ENCODE data around the gene RNF26.
"Not testable (repeated sequence)": the region's sequence is repeated elsewhere in the genome, so short reads cannot be mapped to it uniquely, and the experiment has no call there.

RNF26 gene

DNA sequence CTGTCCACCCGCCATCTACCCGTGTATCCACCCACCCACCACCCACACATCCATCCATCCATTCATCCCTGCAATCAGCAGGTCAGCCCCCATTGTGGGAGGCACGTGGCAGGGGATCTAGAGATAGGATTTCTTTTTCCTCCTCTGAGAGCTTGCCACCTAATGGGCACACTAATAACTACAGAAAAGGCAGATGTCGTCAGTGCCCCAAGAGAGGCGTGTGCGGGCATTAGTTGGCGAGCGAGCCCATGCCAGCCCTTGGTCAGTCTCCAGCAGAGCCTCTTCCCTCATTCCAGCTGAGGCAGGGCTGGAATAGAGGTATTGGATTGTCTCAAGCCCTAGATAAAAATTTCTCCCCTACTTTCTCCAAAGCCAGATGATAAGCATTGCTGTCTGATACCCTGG lies 37.5 kb downstream of the RNF26 start:
- no peak for DNase-seq (ENCODE audit: low spot score)

DNA sequence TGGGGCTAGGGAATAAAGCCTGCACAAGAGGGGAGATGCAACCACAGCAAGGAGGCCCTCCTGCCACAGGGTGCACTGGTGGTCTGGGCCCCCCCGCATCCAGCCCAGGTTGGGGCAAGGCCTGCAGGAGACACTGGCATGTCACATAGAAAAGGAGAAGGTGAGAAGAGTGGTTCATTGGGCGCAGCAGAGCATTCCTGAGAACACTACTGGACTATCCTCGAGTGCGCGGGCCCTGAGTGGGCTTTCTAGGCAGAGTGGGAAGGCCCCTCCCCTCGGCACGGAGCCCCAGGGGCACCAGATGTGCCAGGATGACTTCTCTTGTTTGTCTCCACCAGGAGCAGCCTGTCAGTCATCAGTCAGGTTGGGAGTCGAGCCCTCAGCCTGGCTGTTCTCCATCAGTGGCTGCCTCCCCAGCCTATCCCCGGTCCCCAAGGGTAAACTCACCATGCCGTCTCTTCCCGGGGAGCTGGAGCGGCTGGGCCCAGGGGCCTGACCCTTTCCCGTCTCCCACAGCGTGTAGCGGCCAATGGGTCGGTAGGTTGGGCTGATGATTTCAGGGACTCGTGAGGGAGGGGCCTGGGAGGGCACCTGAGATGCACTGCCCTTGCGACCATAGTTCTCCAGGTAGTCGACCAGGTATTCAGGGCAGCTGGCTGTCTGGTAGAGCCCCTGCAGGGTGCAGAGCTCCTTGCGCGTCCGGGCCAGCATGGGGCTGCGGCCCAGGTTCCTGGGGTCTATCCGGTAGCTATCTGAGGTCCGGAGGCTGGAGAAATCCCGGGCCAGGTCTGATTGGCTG lies 38.1 kb downstream of the RNF26 start:
- no peak for DNase-seq (ENCODE audit: low spot score)

DNA sequence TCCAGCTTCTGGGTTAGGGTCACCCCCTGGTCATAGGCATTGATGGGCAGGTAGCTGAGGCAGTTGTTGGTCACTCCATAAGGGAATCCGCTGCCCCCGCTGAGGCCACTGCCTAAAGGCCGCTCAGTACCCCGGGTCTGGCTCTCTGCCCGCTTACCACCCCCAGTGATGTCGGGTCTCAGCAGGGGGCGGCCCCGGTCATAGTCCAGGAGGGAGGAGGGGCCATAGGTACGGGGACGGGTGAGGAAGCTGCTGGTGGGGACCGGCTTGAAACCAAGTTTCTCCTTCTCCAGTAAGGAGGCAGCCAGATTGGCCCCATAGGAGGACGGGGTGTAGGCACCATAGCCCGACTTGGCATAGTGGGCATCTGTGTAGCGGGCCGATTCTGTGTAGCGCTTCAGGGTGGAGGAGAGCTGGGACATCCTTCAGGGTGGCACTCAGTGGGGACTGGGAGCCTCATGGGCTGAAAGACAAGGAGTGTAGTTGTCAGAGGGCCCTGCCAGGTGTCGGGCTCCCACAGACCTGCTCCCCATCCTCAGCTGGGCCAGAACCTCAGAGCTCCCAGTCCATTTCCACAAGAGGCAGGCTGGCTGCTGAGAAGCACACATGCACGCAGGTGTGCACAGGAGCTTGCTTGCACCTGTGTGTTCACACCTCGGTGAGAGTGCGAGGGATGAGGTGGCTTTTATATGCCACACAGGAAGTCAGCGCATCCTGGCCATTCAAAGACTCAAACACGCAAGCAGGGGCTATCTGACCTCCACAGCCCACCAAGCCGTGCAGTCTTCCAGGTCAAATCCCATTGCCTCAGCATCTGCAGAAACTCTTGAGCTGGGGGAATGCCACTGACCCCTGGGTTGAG lies 39.0 kb downstream of the RNF26 start:
- DNase-seq (ENCODE audit: low spot score) = no peak

DNA sequence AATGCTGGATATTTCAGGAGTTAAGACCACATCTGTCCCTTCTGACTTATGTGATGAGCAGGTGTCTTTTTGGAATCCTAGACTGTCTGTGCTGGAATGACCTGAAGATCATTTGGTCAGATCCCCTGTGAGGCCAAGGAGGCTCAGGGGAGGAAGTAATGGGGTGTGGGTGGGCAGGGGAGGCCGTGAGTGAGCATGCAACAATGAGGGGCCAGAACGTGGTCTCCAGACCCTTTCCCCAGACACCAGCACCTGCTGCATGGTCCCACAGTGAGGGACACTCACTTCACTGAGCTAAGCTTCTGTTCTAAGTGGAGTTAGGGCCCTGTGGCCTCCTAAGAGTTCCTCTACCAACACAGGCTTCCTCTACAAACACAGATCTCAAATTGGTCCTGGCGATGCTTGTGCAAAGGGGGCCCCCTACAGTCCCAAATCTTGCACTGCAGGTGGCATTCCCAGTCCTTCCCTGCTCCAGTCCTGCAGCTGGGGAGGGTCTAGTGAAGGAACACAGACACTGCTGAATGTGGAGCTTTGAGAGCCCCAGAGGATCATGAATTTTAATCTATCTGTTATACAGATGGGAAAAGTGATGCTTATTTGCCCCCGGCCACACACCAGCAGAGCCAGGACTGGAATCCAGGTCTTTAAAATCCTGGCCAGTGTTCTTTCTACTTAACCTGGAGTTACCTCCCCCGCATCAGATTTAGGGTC lies 39.7 kb downstream of the RNF26 start:
- peak; percentile 82 for DNase-seq (ENCODE audit: low spot score)

DNA sequence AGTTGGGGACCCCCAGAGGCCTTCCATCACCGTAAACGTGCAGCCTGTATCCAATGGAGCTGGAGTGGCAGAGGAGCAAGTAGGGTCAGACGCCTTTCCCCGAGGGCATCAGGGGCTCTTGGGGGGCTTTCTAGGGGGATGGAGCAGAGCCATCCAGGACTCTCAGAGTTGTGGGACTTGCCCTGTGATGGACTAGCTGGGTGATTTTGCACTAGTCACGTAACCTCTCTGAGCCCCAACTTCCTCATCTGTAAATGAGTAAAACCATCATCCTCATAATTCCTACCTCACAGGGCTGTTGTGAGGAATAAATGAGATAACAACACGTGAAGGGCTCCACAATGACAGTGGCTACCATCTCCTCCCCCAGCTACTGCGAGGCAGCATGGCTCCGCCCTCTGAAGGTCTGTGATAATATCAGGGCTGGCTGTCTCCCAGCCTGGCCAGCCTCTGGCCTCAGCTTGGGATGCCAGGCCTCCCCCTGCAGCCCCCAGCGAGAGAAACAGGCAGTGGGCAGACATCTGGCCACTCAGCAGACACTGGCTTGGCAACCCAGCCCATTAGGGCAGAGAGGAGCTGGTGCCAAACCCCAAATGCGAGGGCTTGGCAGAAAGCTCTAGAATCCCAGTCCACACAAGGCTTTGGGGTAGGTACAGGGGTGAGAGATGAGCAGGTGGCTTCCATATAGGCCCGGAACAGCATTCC lies 40.5 kb downstream of the RNF26 start:
- no peak for DNase-seq (ENCODE audit: low spot score)

DNA sequence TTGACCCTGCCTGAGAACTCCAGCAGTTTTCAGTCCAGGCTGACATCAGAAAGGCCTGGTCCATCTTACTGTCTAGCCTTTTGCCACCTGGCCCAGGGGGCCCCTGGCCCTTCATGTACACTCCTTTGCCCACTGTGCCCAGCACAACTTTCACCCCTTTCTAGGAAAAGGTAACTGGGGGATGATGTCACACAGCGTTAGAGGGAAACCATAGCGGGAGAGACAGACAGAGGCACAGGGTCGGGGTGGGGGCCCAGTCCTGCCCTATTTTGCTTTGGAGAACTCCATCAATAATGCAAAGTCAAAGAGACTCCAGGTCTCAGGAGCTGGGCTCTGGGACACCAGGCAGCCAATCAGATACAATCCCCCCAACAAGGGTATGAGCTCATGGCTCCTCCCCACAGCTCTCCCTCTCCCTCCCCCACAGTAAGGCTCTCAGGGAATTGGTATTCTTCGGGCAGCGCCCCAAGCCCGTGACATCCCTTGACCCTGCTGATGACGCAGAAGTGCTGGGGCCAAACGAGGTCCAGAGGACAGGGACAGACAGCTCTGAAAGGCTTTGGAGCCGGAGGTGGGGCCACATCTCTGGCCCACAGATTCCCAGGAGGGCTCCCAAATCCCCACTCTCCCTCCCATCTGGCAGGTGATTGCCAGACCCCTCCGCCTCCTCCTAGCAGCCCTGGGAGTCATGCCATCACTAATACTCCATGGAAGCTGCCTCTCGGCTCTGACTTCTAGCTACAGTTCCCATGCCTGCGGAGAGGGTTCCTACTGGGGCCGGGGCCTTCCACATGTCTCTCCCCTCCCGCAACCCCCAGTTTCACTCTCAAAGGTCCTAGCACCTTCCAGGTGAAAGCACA lies 41.2 kb downstream of the RNF26 start:
- DNase-seq (ENCODE audit: low spot score) = peak; percentile 83

DNA sequence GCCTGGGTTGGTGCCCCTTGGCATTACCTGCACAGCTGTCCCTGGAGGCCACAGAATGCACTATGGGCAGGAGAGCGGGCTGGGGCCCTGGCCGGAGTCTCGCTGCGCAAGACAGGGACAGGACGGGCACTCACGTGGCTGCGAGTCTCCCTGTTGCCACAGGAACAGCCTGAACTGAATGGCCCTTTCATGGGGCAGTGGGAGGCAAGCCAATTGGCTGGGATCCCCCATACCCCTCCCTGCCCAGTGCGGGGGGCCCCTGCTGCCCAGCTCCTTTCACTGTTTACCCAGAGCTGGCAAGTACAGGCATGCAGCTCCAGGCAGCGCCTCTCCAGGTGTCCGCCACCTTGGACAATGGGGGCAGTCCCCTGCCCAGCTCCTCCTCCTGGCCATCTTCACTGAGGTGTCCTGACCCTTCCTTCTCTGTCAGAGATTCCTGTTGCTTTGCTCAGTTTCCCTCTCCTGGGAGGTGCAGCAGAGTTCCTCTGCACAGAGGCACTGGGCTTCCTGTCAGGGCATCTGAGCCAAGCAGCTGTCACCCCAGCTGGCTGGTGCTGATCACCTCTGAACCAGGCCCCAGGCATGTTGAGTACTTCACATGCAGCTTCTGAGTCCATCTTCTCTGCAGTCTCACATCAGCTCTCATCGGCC lies 42.0 kb downstream of the RNF26 start:
- DNase-seq (ENCODE audit: low spot score) = no peak

DNA sequence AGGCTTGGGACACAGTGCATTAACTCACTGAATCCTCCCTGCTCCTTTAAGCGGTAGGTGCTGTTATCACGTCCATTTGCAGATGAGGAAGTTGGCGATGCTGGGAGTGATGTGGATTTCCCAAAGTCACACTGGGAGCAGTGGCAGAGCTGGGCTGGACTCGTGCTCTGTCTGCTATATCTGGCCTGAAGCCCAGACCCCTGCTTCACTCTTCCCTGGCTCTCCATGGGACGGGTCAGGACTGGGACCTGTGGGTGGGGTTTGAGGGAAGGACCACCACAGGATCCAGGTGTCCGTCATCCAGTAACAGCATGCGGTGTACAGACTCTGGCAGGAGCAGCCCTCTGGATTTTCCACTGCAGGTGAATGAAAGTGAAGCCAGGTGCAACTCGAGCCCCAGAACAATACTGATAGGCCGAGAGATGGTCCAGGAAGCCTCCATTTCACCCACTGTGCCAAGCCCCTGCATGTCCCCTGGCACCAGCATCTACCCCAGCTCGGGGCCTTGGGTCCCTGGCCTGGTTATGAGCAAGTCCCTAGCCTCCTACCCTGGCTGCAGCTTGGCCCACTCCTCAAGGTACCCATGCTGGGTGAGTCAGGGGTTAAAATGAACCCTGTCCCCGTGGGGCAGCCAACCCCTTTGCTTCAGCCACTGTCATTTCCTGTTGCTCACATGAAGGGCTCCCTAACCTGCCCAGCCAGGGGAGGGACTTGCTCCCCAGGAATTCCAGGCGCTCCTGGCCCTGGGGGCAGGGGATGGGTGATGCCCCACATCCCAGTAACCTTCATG lies 43.0 kb downstream of the RNF26 start:
- DNase-seq (ENCODE audit: low spot score) = peak; percentile 2

DNA sequence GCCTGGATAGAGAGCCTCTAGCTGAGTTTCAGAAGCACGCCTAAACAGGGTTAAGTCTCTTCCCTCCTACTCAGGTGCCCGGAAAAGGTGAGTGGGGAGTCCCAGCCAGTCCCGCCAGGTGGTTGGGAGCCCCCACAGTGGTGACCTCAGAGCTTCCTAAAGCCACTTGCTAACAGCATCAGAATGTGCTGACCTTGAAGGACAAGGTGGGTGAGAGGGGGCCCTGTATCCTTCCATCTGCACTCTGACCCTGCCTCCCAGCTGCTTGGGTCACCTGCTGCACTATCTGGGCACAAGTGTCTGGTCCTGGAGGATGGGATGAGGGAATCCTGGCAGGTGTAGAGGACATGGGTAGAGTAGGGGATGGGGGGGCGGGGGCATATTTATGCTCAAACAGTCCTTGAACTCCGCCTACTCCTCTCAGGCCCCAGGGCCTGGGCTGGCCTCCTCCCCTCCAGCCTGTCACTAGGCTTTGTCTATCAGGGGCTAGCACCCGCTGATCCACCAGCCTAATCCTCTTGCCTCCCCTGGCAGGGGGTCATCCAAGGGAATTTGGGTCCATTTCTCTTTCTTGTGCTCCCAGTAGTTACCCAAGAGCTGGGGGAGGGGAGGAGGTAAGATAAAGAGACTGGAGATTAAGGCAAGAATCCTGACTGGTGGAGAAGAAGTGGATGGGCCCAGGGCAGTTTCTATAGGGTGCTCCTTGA lies 43.8 kb downstream of the RNF26 start:
- no peak for DNase-seq (ENCODE audit: low spot score)

DNA sequence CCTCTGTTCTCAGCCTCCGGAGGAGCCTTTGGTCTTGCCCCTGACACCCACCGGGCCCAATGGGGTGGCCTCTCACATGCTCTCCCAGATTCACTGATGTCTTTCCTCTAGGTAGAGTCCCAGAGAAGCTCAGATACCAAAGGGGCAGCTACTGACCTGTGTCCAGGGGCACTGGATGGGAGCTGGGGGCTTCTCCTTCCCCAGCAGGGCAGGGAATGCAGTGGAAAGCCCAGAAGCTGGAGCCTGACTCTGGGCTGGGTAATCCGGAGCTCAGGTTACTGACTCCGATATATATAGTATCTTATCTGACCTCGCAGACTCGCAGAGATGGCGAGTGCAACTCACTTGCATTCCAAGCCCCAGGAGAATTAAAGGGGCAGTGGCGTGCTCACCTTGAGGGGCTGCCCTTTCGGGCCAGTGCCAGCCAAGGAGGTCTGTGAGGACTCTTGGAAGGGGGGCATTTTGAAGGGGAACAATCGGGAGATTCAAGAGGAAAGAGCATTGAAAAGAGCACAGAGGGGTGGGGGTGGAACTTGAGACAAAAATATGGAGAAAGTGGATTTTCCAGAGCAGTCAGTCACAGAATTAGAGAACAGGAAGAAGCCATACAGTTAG lies 44.6 kb downstream of the RNF26 start:
- DNase-seq (ENCODE audit: low spot score) = peak; percentile 14

DNA sequence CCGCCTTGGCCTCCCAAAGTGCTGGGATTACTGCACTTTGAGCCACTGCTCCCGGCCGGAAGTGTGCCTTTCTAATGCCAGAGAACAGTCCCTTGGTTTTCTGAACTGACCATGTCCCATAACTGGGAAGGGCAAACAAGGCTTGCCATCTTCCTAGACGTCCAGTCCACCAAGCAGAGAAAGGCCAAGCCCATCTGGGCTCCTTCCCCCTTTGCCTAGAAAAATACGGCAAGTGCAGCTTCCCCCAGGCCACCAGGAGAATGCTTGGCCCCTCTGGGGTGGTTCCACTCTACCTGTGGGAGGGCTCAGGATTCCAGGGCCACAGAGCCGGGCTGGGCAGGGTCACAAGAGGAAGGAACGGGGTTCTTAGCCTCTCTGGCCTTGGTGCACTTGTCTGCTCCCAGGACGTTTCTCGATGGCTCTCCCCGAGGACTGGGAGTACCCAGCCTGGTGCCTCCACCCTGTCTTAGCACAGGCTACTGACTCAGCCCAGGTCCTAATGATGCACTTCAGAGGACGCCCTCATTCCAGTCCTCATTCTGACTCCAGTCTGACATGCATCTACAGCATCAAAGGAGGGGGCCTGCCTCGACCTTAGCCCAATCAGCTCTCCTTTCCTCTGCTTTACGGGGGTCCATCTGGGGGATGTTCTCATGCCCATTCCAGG lies 46.0 kb downstream of the RNF26 start:
- peak; percentile 5 for DNase-seq (ENCODE audit: low spot score)

DNA sequence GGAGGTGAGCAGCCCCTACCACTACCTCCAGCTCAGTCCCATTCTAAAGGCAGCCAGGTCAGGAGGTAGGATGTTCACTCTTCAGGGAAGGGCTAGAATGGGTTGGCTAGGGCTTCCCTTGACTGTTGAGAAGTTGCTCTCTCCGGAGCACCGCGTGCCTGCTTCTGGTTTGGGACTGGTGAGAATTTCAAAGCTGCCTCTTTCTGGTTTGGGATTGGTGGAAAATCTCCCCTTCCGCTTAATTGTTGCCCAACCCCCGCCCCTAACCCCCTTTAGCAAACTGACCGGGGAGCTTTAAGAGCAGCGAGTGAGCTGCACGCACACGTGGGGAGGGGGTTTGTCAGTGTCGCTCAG lies 46.5 kb downstream of the RNF26 start:
- peak; percentile 4 for DNase-seq (ENCODE audit: low spot score)

DNA sequence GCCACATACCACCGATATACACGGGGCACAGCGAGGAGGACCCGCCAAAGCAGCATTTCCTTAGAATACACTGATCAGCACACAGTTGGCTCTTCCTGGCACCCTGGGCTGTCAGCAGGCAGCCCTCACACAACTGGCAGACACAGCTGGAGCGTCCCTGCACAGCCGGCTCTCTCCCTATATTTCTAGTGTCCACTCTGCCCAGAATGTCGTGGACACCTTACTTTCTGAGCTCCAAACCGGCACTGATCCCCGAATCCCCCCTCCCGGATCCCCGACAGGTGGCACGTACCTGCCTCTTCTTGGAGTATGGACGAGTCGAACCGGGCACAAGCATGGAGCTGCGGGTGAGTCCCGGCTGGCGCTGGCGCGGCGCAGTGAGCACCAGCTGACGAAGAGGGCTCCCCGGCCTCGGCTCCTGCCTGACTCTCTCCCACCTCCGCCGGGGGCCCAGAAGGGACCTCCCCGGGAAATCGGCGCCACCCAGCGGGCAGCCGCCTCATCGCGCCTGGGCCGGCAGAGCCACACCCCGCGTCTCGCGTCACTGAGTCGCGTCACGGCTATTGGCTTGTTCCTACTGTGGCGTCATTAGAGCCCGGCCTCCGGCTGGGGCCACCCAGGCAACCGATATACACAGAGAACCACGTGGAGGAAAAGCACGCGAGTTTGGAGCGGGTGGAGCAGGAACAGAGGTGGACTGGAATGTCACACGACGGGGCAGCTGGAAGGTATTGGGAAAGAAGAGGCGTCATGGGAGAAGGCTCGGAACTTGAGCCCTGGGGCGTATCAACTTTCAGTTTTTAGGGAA lies 47.1 kb downstream of the RNF26 start, which contains the start of gene USP2:
USP2 (minus strand) TSS at position 510 of the 808 bp plus-strand sequence. CDS start 8,210 bp downstream, outside the sequence.
- peak; percentile 96 for DNase-seq (ENCODE audit: low spot score)

DNA sequence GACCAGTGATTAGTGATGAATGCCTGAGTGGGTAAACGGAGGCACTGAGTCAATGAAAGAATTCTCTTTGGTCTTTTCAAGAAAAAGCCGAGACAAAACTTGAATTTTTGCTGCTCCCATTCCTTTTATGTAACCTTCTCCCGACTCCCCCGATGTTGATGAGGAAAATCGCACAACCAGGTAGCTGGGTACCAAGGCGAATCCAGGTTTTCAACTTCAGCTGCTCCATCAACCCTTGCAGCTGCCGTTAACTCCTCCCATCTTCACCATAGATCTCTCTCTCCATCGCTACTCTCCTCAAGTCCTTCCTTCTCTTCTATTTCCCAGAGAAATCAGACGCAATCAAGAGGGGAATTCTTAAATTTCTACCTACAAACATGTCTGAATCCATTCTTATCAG lies 47.8 kb downstream of the RNF26 start:
- DNase-seq (ENCODE audit: low spot score) = no peak

DNA sequence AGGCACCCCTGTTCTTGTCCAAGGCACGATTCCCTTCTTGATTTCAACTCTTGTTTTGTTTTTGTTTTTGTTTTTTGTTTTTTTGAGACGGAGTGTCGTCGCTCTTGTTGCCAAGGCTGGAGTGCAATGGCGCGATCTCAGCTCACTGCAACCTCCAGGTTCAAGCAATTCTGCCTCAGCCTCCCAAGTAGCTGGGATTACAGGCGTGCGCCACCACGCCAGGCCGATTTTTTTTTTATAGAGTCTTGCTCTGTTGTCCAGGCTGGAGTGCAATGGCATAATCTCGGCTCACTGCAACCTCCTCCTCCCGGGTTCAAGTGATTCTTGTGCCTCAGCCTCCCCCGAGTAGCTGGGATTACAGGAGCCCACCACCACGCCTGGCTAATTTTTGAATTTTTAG lies 48.2 kb downstream of the RNF26 start:
- DNase-seq (ENCODE audit: low spot score) = not testable (repeated sequence)

DNA sequence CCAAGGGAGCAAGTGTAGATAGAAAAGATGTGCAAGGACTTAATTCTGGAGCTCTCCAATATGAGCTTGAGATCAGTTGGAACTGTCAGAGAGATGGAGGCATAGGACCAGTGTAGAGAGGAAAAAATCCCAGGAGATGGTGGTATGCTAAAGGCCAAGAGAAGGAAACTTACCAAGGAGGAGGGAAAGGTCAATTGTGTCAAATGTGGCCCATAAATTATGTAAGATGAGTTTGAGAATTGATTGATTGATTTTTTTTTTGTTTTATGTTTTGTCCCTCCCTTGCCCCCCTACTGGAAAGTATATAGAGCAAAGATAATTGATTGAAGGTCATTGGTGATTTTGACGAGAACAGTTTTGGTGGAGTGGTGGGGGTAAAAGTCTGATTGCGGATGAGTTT lies 50.0 kb downstream of the RNF26 start:
- DNase-seq (ENCODE audit: low spot score) = no peak

All from hepatic stellate cell (primary cell).